Loucy (cell line): ENCODE measurements around the gene SORCS1.

Experiments
- H2AFZ ChIP-seq: fragments of 200-600 bp; sonication (generic); 2 replicates; pipeline ENCODE4 v1.6.0; 2016; ENCODE audit warnings: antibody characterized with exemption, mild to moderate bottlenecking, low read length, moderate library complexity
- H3F3A ChIP-seq: fragments of 200-600 bp; 2 replicates; pipeline ENCODE4 v1.6.0; 2016; ENCODE audit warnings: antibody characterized with exemption, low read depth, mild to moderate bottlenecking
- H3K27me3 ChIP-seq: fragments of 200-600 bp; sonication (generic); 2 replicates; pipeline ENCODE4 v1.6.1; 2014; ENCODE audit warnings: low read length, mild to moderate bottlenecking; ENCODE audit not compliant: insufficient read depth, poor library complexity, severe bottlenecking
- H3K36me3 ChIP-seq: fragments of 200-600 bp; sonication (generic); 2 replicates; pipeline ENCODE4 v1.6.1; 2016; ENCODE audit warnings: low read length; ENCODE audit not compliant: insufficient read depth
- H3K4me1 ChIP-seq: fragments of 200-600 bp; sonication (generic); 2 replicates; pipeline ENCODE4 v1.5.1; 2014; ENCODE audit warnings: low read length, mild to moderate bottlenecking; ENCODE audit not compliant: insufficient read depth, poor library complexity, severe bottlenecking
- H3K4me2 ChIP-seq: fragments of 200-600 bp; sonication (generic); 2 replicates; pipeline ENCODE4 v1.6.0; 2014; ENCODE audit warnings: antibody characterized with exemption, low read length, low read depth, mild to moderate bottlenecking; ENCODE audit not compliant: poor library complexity, severe bottlenecking
- H3K4me3 ChIP-seq: fragments of 200-600 bp; sonication (generic); 2 replicates; pipeline ENCODE4 v1.5.1; 2014; ENCODE audit warnings: low read length, mild to moderate bottlenecking, mixed read lengths; ENCODE audit not compliant: poor library complexity, severe bottlenecking
- H3K79me2 ChIP-seq: fragments of 200-600 bp; sonication (generic); 2 replicates; pipeline ENCODE4 v1.6.1; 2014; ENCODE audit warnings: low read length; ENCODE audit not compliant: insufficient read depth
- H3K9ac ChIP-seq: fragments of 200-600 bp; sonication (generic); 2 replicates; pipeline ENCODE4 v1.6.0; 2014; ENCODE audit warnings: mild to moderate bottlenecking, low read depth, low read length, moderate library complexity; ENCODE audit not compliant: poor library complexity, severe bottlenecking
- H3K9me2 ChIP-seq: fragments of 200-600 bp; sonication (generic); replicated peaks from 2 replicates; pipeline ENCODE4 v1.6.1; 2016; ENCODE audit warnings: low read depth, low read length, mixed read lengths
- H3K9me3 ChIP-seq: fragments of 200-600 bp; sonication (generic); 2 replicates; pipeline ENCODE4 v1.6.1; 2014; ENCODE audit warnings: mild to moderate bottlenecking, antibody characterized with exemption, low read length, low read depth; ENCODE audit not compliant: insufficient read depth
- H4K20me1 ChIP-seq: fragments of 200-600 bp; sonication (generic); 2 replicates; pipeline ENCODE4 v1.6.0; 2014; ENCODE audit warnings: antibody characterized with exemption, low read length, mild to moderate bottlenecking; ENCODE audit not compliant: insufficient read depth, poor library complexity, severe bottlenecking
- CTCF ChIP-seq: fragments of 200-600 bp; sonication (generic); conservative IDR thresholded peaks from 2 replicates; pipeline ENCODE4 v1.5.1; 2014; ENCODE audit warnings: mild to moderate bottlenecking, antibody characterized with exemption, low read length
- EZH2phosphoT487 ChIP-seq: fragments of 200-600 bp; IDR thresholded peaks from 2 replicates; pipeline ENCODE4 v1.6.1; 2018; ENCODE audit warnings: antibody characterized with exemption, mild to moderate bottlenecking, moderate library complexity, borderline replicate concordance

Gene SORCS1

GRCh38 chr10:106548832-106549231, 615.7 kb downstream of the SORCS1 start:
- Histone ChIP-seq H3K36me3 (no peaks in the 10 kb centered on the region), H3K9me3 (no peaks in the 10 kb centered on the region), H3K4me1 (no peaks in the 10 kb centered on the region), H3K79me2 (no peaks in the 10 kb centered on the region), H3K27me3 (no peaks in the 10 kb centered on the region), H3K4me2 (no peak overlapping the region), H3F3A (no peaks in the 10 kb centered on the region), H3K9ac (no peak overlapping the region), H3K4me3 (no peak overlapping the region), H4K20me1 (no peaks in the 10 kb centered on the region), H3K9me2 (no peaks in the 10 kb centered on the region), H2AFZ (no peak overlapping the region)
- TF ChIP-seq EZH2phosphoT487 (no peak), CTCF (no peak)

GRCh38 chr10:106547047-106547635, 617.4 kb downstream of the SORCS1 start:
- no peaks in the 10 kb centered on the region for H3K36me3 ChIP-seq
- no peaks in the 10 kb centered on the region for H3K4me1 ChIP-seq
- H3K79me2 ChIP-seq, result no peaks in the 10 kb centered on the region
- H3K27me3 ChIP-seq, result no peaks in the 10 kb centered on the region
- H4K20me1 ChIP-seq, result no peaks in the 10 kb centered on the region
- no peaks in the 10 kb centered on the region for H3K9me3 ChIP-seq
- TF ChIP-seq EZH2phosphoT487 (no peak), CTCF (no peak)
- no peak overlapping the region for H2AFZ ChIP-seq
- H3F3A ChIP-seq, result no peaks in the 10 kb centered on the region
- H3K4me2 ChIP-seq, result no peak overlapping the region
- no peak overlapping the region for H3K9ac ChIP-seq
- H3K9me2 ChIP-seq, result no peaks in the 10 kb centered on the region
- H3K4me3 ChIP-seq, result no peak overlapping the region

GRCh38 chr10:106542461-106542860, 622.0 kb downstream of the SORCS1 start:
- Histone ChIP-seq H3K4me2 (no peak overlapping the region), H3F3A (no peaks in the 10 kb centered on the region), H3K79me2 (no peaks in the 10 kb centered on the region), H3K36me3 (no peaks in the 10 kb centered on the region), H3K4me3 (no peak overlapping the region), H4K20me1 (no peaks in the 10 kb centered on the region), H2AFZ (no peak overlapping the region), H3K9me2 (no peaks in the 10 kb centered on the region), H3K27me3 (no peaks in the 10 kb centered on the region), H3K4me1 (no peaks in the 10 kb centered on the region), H3K9ac (no peak overlapping the region), H3K9me3 (no peaks in the 10 kb centered on the region)
- TF ChIP-seq CTCF, result no peak
- no peak for TF ChIP-seq EZH2phosphoT487
